Natural killer cell treated with Interleukin-12 subunit alpha and Interleukin-12 subunit beta and Interleukin-15 and Interleukin-18, amount 100 ng/mL, for 72 hours (primary cell): Measurements from ENCODE around the gene ZSCAN1. TPM values are rescaled to one million over a fixed set of nuclear protein-coding genes. Genes with fewer than 3 reads are reported as not detected.

Experiments used
- ATAC-seq, 2 donors: fragments of 150-1000 bp; cut with Tn5 transposase in 1 of 2; sonication (Bioruptor Pico), chemical (Tn5 transposase) in 1 of 2; 2 replicates each; pipeline ENCODE4 v1.10.0; 2021
- DNase-seq: peaks from one replicate; pipeline ENCODE4 v3.0.0; 2022; ENCODE audit warnings: low spot score
- H3K27ac Mint-ChIP-seq, 2 donors: 1 replicate in 1 of 2; 2 replicates in 1 of 2; pipeline ENCODE4 v1.8.0; 2022; ENCODE audit warnings: mixed read lengths in 2 of 2, mild to moderate bottlenecking in 1 of 2, moderate library complexity in 1 of 2
- H3K27me3 Mint-ChIP-seq, 2 donors: 1 replicate in 1 of 2; 2 replicates in 1 of 2; pipeline ENCODE4 v1.8.0; 2022; ENCODE audit warnings: mixed read lengths in 2 of 2
- H3K36me3 Mint-ChIP-seq: one replicate; pipeline ENCODE4 v1.8.0; 2022; ENCODE audit warnings: mixed read lengths
- H3K4me1 Mint-ChIP-seq, 2 donors: 1 replicate in 1 of 2; 2 replicates in 1 of 2; pipeline ENCODE4 v1.8.0; 2022; ENCODE audit warnings: low read depth in 2 of 2, mixed read lengths in 2 of 2, mild to moderate bottlenecking in 1 of 2
- H3K4me3 Mint-ChIP-seq: one replicate; pipeline ENCODE4 v1.8.0; 2022; ENCODE audit warnings: mixed read lengths
- H3K9me3 Mint-ChIP-seq: 2 replicates; pipeline ENCODE4 v1.8.0; 2022; ENCODE audit warnings: mixed read lengths
- total RNA-seq, 2 donors: library from RNA; stranded (reverse); gene quantifications; one replicate each; pipeline ENCODE4 v1.2.3, GENCODE V29; 2022

ZSCAN1 gene
- total RNA-seq, 2 donors from 2014 or later, result not detected

GRCh38 chr19:58097781-58098681 lies 64.2 kb downstream of the ZSCAN1 start, which contains the start of gene ZSCAN18:
ZSCAN18 (minus strand) TSS chr19:58098231; CDS start chr19:58090267, 7,964 bp downstream.
- peak within 1 kb of the TSS; percentile 91 to 97 for H3K27ac Mint-ChIP-seq
- H3K4me1 Mint-ChIP-seq, result peaks cover 6 to 14% of the 10 kb centered on the region in 2 donors
- peaks cover 12% of the 10 kb centered on the region for H3K9me3 Mint-ChIP-seq
- peak; percentile 97 to 100 for ATAC-seq
- peak; percentile 97 for DNase-seq
- H3K27me3 Mint-ChIP-seq, result no peaks in the 10 kb centered on the region
- H3K4me3 Mint-ChIP-seq, result peak within 1 kb of the TSS; percentile 98
- H3K36me3 Mint-ChIP-seq, result peaks cover 14% of the 10 kb centered on the region

GRCh38 chr19:58098682-58098998 lies 64.8 kb downstream of the ZSCAN1 start:
- peak overlapping the region; percentile 98 for H3K4me3 Mint-ChIP-seq
- peak overlapping the region; percentile 91 to 97 for H3K27ac Mint-ChIP-seq
- H3K9me3 Mint-ChIP-seq, result peaks cover 15% of the 10 kb centered on the region
- H3K27me3 Mint-ChIP-seq, result no peaks in the 10 kb centered on the region
- DNase-seq (no peak), ATAC-seq (no peak)
- peaks cover 15% of the 10 kb centered on the region for H3K36me3 Mint-ChIP-seq
- H3K4me1 Mint-ChIP-seq, result peaks cover 6 to 14% of the 10 kb centered on the region in 2 donors

Other genes with a start within 250 kb of the ZSCAN1 start
- gene ZNF552, start 219.1 kb upstream of the ZSCAN1 start, total RNA-seq, result 10 to 100 TPM in 1 of 2 donors, 1 to 10 TPM in 1; 6.8 to 10.9 TPM
- gene ZNF587B, start 203.7 kb upstream of the ZSCAN1 start, total RNA-seq, result 10 to 100 TPM; 19.2 to 43.2 TPM
- 10 to 100 TPM; 34.5 to 72.5 TPM for gene ZNF587, start 184.2 kb upstream of the ZSCAN1 start, total RNA-seq
- 10 to 100 TPM; 18.9 to 22.4 TPM for gene ZNF814, start 145.0 kb upstream of the ZSCAN1 start, total RNA-seq
- gene ZNF417, start 117.4 kb upstream of the ZSCAN1 start, total RNA-seq, result 10 to 100 TPM; 19.8 to 26.6 TPM
- gene ZNF418, start 98.6 kb upstream of the ZSCAN1 start, total RNA-seq, result 1 to 10 TPM; 1.9 to 3.4 TPM
- gene ZNF256, start 86.3 kb upstream of the ZSCAN1 start, total RNA-seq, result 1 to 10 TPM; 2.7 to 6.9 TPM
- gene C19orf18, start 59.5 kb upstream of the ZSCAN1 start, total RNA-seq, result under 1 TPM in 1 of 2 donors, not detected in 1; 0.74 TPM
- gene ZNF606, start 31.2 kb upstream of the ZSCAN1 start, total RNA-seq, result 1 to 10 TPM; 8.8 to 8.9 TPM
- 1 to 10 TPM in 1 of 2 donors, under 1 TPM in 1; 0.20 to 1.4 TPM for gene ZNF135, start 25.3 kb downstream of the ZSCAN1 start, total RNA-seq
- 10 to 100 TPM in 1 of 2 donors, 1 to 10 TPM in 1; 9.7 to 22.2 TPM for gene ZSCAN18, start 64.2 kb downstream of the ZSCAN1 start, total RNA-seq
- 1 to 10 TPM; 2.7 to 7.3 TPM for gene ZNF329, start 116.8 kb downstream of the ZSCAN1 start, total RNA-seq
- 10 to 100 TPM; 20.4 to 31.7 TPM for gene ZNF274, start 149.0 kb downstream of the ZSCAN1 start, total RNA-seq
- 10 to 100 TPM; 40.9 to 48.2 TPM for gene ZNF544, start 194.9 kb downstream of the ZSCAN1 start, total RNA-seq
- 1 to 10 TPM; 3.6 to 4.2 TPM for gene ZNF8, start 244.9 kb downstream of the ZSCAN1 start, total RNA-seq